Thyroid gland (tissue), 4 donors: ENCODE results near the gene HMGN2. TPM values are rescaled to one million over a fixed set of nuclear protein-coding genes. Genes with fewer than 3 reads are reported as not detected.

Experiments used
- DNase-seq, 2 donors: peaks; one replicate each; pipeline ENCODE4 v3.0.0-alpha.2; 2019
- H3K27ac ChIP-seq, 3 donors: fragments of 200-600 bp; sonication (generic); 1 replicate in 2 of 3; 2 replicates in 1 of 3; pipeline ENCODE4 v1.5.1; 2016 to 2019; ENCODE audit warnings: mild to moderate bottlenecking in 1 of 3, moderate library complexity in 1 of 3
- H3K27me3 ChIP-seq: fragments of 200-600 bp; sonication (generic); one replicate; pipeline ENCODE4 v1.5.1; 2019
- H3K36me3 ChIP-seq, 2 donors: fragments of 200-600 bp; sonication (generic); one replicate each; pipeline ENCODE4 v1.5.1; 2016 to 2019
- H3K4me1 ChIP-seq, 2 donors: fragments of 200-600 bp; sonication (generic); one replicate each; pipeline ENCODE4 v1.5.1; 2017 to 2019
- H3K4me3 ChIP-seq, 3 donors: fragments of 200-600 bp; sonication (generic); replicated peaks in 1 of 3; 1 replicate in 2 of 3; 2 replicates in 1 of 3; pipeline ENCODE4 v1.5.1; 2016; ENCODE audit warnings: mild to moderate bottlenecking in 1 of 3
- H3K9me3 ChIP-seq: fragments of 200-600 bp; sonication (generic); one replicate; pipeline ENCODE4 v1.5.1; 2017
- POLR2A ChIP-seq, 2 donors: fragments of 450-650 bp; IDR thresholded peaks; one replicate each; pipeline ENCODE4 v1.6.1; 2017; ENCODE audit warnings: antibody characterized with exemption in 2 of 2, mild to moderate bottlenecking in 2 of 2, moderate library complexity in 1 of 2
- WGBS, 2 donors: methylation state at CpG; one replicate each; pipeline ENCODE4 v1.1.5; 2017; 5-methylcytosine and 5-hydroxymethylcytosine counted together
- intact Hi-C: fragments of 100-400 bp; cut with DNase I; formaldehyde crosslinking; loops from one replicate; pipeline ENCODE4 v1.15.1; 2023
- total RNA-seq, 4 donors: library from RNA; depleted of rRNA; stranded (reverse); fragments of >200 nt; gene quantifications; one replicate each; pipeline ENCODE4 v1.2.3, GENCODE V29; 2016
- TF ChIP-seq, protein P1 (sequence below), 6 experiments: fragments of 200-600 bp in 3 of 6; fragments of 450-650 bp in 3 of 6; sonication (generic) in 3 of 6; IDR thresholded peaks; one replicate each; pipeline ENCODE4 v1.5.1; 2016 to 2019; ENCODE audit warnings: antibody characterized with exemption in 6 of 6, mild to moderate bottlenecking in 2 of 6, inconsistent platforms in 1 of 6, moderate library complexity in 1 of 6

HMGN2 gene
- total RNA-seq, 4 donors from 2014 or later: 277 to 411 (median 319) TPM

DNA sequence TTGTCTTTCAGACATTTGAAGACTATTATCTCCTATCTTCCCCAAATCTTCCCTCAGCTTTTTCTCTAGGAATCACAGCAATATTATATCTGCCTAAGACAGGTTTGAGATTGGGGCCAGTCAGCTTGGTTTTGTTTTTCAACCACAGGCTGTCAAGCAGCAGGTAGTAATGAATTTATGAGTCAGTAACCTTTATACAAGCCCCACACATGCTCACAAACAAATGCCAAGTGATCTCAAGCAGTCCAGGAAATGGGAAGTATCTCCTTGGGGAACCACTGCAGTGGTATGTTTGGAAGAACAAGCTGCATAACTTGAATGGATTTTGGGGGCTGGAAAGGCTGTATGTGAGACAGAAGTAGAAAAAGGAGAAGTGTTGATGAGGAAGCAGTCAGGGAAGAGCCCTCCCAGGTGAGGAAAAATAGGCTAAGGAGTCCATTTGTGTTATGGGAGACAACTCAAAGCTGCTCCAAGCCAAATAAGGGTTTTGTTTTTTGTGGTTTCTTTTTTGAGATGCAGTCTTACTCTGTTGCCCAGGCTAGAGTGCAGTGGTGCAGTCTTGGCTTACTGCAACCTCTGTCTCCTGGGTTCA is 38.0 kb upstream of the HMGN2 start:
- Histone ChIP-seq H3K27ac (no peak overlapping the region), H3K27me3 (no peaks in the 10 kb centered on the region), H3K4me1 (peaks cover 4 to 12% of the 10 kb centered on the region in 2 donors), H3K4me3 (no peak overlapping the region), H3K9me3 (no peaks in the 10 kb centered on the region), H3K36me3 (peaks cover 14 to 23% of the 10 kb centered on the region in 2 donors)
- intact Hi-C loops: no loop called here
- DNase-seq: no peak
- no peak for TF ChIP-seq POLR2A (IDR thresholded peaks at IDR 0.05)
- TF ChIP-seq, protein P1, sequence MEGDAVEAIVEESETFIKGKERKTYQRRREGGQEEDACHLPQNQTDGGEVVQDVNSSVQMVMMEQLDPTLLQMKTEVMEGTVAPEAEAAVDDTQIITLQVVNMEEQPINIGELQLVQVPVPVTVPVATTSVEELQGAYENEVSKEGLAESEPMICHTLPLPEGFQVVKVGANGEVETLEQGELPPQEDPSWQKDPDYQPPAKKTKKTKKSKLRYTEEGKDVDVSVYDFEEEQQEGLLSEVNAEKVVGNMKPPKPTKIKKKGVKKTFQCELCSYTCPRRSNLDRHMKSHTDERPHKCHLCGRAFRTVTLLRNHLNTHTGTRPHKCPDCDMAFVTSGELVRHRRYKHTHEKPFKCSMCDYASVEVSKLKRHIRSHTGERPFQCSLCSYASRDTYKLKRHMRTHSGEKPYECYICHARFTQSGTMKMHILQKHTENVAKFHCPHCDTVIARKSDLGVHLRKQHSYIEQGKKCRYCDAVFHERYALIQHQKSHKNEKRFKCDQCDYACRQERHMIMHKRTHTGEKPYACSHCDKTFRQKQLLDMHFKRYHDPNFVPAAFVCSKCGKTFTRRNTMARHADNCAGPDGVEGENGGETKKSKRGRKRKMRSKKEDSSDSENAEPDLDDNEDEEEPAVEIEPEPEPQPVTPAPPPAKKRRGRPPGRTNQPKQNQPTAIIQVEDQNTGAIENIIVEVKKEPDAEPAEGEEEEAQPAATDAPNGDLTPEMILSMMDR (IDR thresholded peaks at IDR 0.05): no peak

DNA sequence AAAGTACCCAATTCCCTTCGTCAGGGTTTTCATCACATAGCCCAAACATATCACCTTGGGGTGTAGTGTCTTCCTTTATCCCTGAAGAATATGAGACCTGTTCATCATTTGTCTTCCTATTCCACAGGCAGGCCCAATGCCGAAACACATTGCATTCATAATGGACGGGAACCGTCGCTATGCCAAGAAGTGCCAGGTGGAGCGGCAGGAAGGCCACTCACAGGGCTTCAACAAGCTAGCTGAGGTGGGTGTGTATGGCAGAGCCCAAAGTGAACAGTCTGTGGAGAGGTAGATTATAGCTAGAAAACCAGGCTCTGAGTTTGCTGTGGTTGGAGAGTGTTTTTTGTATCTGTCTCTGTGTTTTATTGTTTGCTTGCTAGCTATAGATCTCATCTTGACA is 34.2 kb upstream of the HMGN2 start:
- intact Hi-C loops: loop anchor here (5.0 kb wide), 1 partner anchor 34 kb away; the partner anchor contains the start of gene HMGN2
- peaks cover 0 to 8% of the 10 kb centered on the region in 2 donors for H3K4me1 ChIP-seq
- no peak for TF ChIP-seq POLR2A (IDR thresholded peaks at IDR 0.05)
- WGBS, 2 donors: 93 to 99% methylated on average over 6 of the region's 6 CpGs
- H3K4me3 ChIP-seq: no peak overlapping the region
- no peak for DNase-seq
- H3K36me3 ChIP-seq: peaks cover 20 to 44% of the 10 kb centered on the region in 2 donors
- H3K9me3 ChIP-seq: no peaks in the 10 kb centered on the region
- H3K27ac ChIP-seq: no peak overlapping the region
- no peaks in the 10 kb centered on the region for H3K27me3 ChIP-seq

DNA sequence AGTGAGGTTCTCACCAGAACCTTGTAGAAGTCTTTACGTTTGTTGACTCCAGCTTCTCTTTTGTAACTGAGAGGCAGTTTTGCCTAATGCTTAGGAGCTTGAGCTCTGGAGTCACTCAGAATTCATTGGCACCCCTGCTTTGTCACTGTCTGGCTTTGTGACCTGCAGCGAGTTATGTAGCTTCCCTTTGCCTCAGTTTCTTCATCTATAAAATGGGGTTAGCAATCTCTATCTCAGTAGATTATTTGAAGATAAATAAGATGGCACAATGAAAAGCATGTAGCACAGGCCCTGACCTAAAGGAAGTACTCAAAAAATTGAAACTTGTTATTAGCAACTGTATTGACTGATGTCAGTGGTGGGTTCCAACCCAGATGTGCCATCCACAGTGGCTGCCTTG is 32.0 kb upstream of the HMGN2 start:
- peaks cover 34 to 49% of the 10 kb centered on the region in 2 donors for H3K36me3 ChIP-seq
- TF ChIP-seq, protein P1 (IDR thresholded peaks at IDR 0.05): no peak
- TF ChIP-seq POLR2A (IDR thresholded peaks at IDR 0.05): no peak
- H3K27ac ChIP-seq: no peak overlapping the region
- H3K27me3 ChIP-seq: no peaks in the 10 kb centered on the region
- H3K9me3 ChIP-seq: no peaks in the 10 kb centered on the region
- WGBS, 2 donors: 94 to 97% methylated on average over 2 of the region's 2 CpGs
- no peak for DNase-seq
- no peaks in the 10 kb centered on the region for H3K4me1 ChIP-seq
- intact Hi-C loops: no loop called here
- no peak overlapping the region for H3K4me3 ChIP-seq

DNA sequence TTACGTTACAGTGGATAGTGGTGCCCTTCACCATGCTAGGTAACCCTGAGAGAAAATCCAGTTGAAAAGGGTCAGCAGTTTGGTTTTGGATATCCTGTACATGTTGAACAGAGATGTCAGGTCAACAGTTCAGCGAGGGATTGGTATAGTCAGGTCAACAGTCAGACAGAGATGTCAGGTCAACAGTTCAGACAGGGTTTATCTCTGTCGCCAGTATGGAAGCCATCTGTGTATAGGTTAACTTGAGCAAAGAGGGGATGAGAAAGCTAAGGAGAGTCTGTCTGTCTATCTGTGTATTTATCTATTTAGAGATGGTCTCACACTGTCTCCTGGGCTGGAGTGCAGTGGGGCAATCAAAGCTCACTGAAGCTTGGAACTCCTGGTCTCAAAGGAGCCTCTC is 22.4 kb upstream of the HMGN2 start:
- no peaks in the 10 kb centered on the region for H3K9me3 ChIP-seq
- no peaks in the 10 kb centered on the region for H3K4me1 ChIP-seq
- H3K27ac ChIP-seq: no peak overlapping the region
- DNase-seq: no peak
- H3K4me3 ChIP-seq: no peak overlapping the region
- TF ChIP-seq, protein P1 (IDR thresholded peaks at IDR 0.05): no peak
- no peak for TF ChIP-seq POLR2A (IDR thresholded peaks at IDR 0.05)
- intact Hi-C loops: no loop called here
- H3K27me3 ChIP-seq: no peaks in the 10 kb centered on the region
- 97 to 100% methylated on average over 3 of the region's 3 CpGs for WGBS, 2 donors
- H3K36me3 ChIP-seq: peaks cover 4 to 12% of the 10 kb centered on the region in 2 donors

DNA sequence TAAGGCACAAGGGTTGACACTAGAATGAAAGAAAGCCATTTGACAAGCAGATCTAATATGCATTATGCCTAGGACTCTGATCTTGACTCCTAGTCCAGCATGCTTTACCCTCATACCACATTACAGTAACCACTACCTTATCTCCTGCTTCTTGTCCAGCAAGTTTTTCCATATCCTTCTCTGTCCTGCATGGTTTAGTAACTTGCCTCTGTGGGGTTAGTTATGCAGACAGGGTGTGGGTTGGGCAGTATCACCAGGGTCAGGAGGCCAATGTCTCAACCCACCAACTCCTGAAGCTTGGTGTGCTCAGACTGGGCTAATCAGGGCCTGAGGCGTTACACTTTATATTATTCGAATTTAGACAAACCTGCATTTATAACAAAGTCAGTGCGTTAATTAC is 21.3 kb upstream of the HMGN2 start:
- H3K27me3 ChIP-seq: no peaks in the 10 kb centered on the region
- peaks cover 4 to 9% of the 10 kb centered on the region in 2 donors for H3K36me3 ChIP-seq
- 91 to 99% methylated on average over 3 of the region's 3 CpGs for WGBS, 2 donors
- H3K4me1 ChIP-seq: no peaks in the 10 kb centered on the region
- no peaks in the 10 kb centered on the region for H3K9me3 ChIP-seq
- no peak overlapping the region for H3K27ac ChIP-seq
- DNase-seq: no peak
- TF ChIP-seq POLR2A (IDR thresholded peaks at IDR 0.05): no peak
- TF ChIP-seq, protein P1 (IDR thresholded peaks at IDR 0.05): no peak
- intact Hi-C loops: no loop called here
- H3K4me3 ChIP-seq: no peak overlapping the region
